Measurements from ENCODE around the gene RPA4. TPM values are rescaled to one million over a fixed set of nuclear protein-coding genes. Genes with fewer than 3 reads are reported as not detected.
"Not testable (repeated sequence)": the region's sequence is repeated elsewhere in the genome, so short reads cannot be mapped to it uniquely, and the experiment has no call there.

The RPA4 gene
- 0.49 TPM in 1 of 2 replicates, not detected in the other for total RNA-seq (2014; rRNA removed; shearing (Covaris generic); ENCODE audit: low replicate concordance)

GRCh38 chrX:96883608-96884007 is at the start of gene RPA4:
Gene RPA4, plus strand, starts transcription at chrX:96883908. Its CDS starts 403 bp downstream, at chrX:96884311.
- no peaks in the 10 kb centered on the region for H3K27me3 ChIP-seq
- no peak within 1 kb of the TSS for H3K4me3 ChIP-seq
- DNase-seq = no peak
- H3K9me3 ChIP-seq = no peaks in the 10 kb centered on the region
- H3K36me3 ChIP-seq = no peaks in the 10 kb centered on the region

- Histone ChIP-seq H3K9me3 (no peaks in the 10 kb centered on the region), H3K4me3 (no peak overlapping the region), H3K36me3 (no peaks in the 10 kb centered on the region), H3K27me3 (no peaks in the 10 kb centered on the region)
- no peak for DNase-seq
Measured at GRCh38 chrX:96834137-96834536, 49.6 kb upstream of the RPA4 start.

- DNase-seq = no peak
- H3K4me3 ChIP-seq = no peak overlapping the region
- no peaks in the 10 kb centered on the region for H3K9me3 ChIP-seq
- H3K27me3 ChIP-seq = no peaks in the 10 kb centered on the region
- H3K36me3 ChIP-seq = no peaks in the 10 kb centered on the region
Measured at GRCh38 chrX:96835660-96836289, 47.9 kb upstream of the RPA4 start.

- Histone ChIP-seq H3K9me3 (no peaks in the 10 kb centered on the region), H3K36me3 (no peaks in the 10 kb centered on the region), H3K27me3 (no peaks in the 10 kb centered on the region), H3K4me3 (no peak overlapping the region)
- no peak for DNase-seq
Measured at GRCh38 chrX:96837808-96838207, 45.9 kb upstream of the RPA4 start.

- H3K27me3 ChIP-seq = no peaks in the 10 kb centered on the region
- H3K4me3 ChIP-seq = no peak overlapping the region
- H3K9me3 ChIP-seq = no peaks in the 10 kb centered on the region
- no peaks in the 10 kb centered on the region for H3K36me3 ChIP-seq
- DNase-seq = no peak
Measured at GRCh38 chrX:96838537-96838936, 45.2 kb upstream of the RPA4 start.

GRCh38 chrX:96841325-96841724 is 42.4 kb upstream of the RPA4 start:
- no peak for DNase-seq
- Histone ChIP-seq H3K36me3 (no peaks in the 10 kb centered on the region), H3K27me3 (no peaks in the 10 kb centered on the region), H3K9me3 (no peaks in the 10 kb centered on the region), H3K4me3 (no peak overlapping the region)

- not testable (repeated sequence) for DNase-seq, H3K27me3 ChIP-seq, H3K4me3 ChIP-seq, H3K36me3 ChIP-seq, H3K9me3 ChIP-seq
Measured at GRCh38 chrX:96841866-96842265, 41.8 kb upstream of the RPA4 start.

- H3K9me3 ChIP-seq = no peaks in the 10 kb centered on the region
- no peak for DNase-seq
- no peak overlapping the region for H3K4me3 ChIP-seq
- no peaks in the 10 kb centered on the region for H3K36me3 ChIP-seq
- no peaks in the 10 kb centered on the region for H3K27me3 ChIP-seq
Measured at GRCh38 chrX:96843566-96843965, 40.1 kb upstream of the RPA4 start.

- no peak for DNase-seq
- H3K27me3 ChIP-seq = no peaks in the 10 kb centered on the region
- H3K9me3 ChIP-seq = no peaks in the 10 kb centered on the region
- H3K36me3 ChIP-seq = no peaks in the 10 kb centered on the region
- no peak overlapping the region for H3K4me3 ChIP-seq
Measured at GRCh38 chrX:96846841-96847240, 36.9 kb upstream of the RPA4 start.

- not testable (repeated sequence) for H3K4me3 ChIP-seq, H3K27me3 ChIP-seq, H3K9me3 ChIP-seq, H3K36me3 ChIP-seq, DNase-seq
Measured at GRCh38 chrX:96859422-96859821, 24.3 kb upstream of the RPA4 start.

- no peaks in the 10 kb centered on the region for H3K27me3 ChIP-seq
- H3K4me3 ChIP-seq = no peak overlapping the region
- no peaks in the 10 kb centered on the region for H3K36me3 ChIP-seq
Measured at GRCh38 chrX:96861218-96861617, 22.5 kb upstream of the RPA4 start.

GRCh38 chrX:96861661-96862060 is 22.0 kb upstream of the RPA4 start:
- no peaks in the 10 kb centered on the region for H3K9me3 ChIP-seq
- H3K27me3 ChIP-seq = no peaks in the 10 kb centered on the region
- H3K4me3 ChIP-seq = no peak overlapping the region
- H3K36me3 ChIP-seq = no peaks in the 10 kb centered on the region
- DNase-seq = no peak

More at GRCh38 chrX:96861218-96861617, 22.5 kb upstream of the RPA4 start:
- H3K9me3 ChIP-seq = no peaks in the 10 kb centered on the region
- no peak for DNase-seq

- H3K36me3 ChIP-seq = no peaks in the 10 kb centered on the region
- DNase-seq = no peak
- H3K9me3 ChIP-seq = no peaks in the 10 kb centered on the region
- H3K4me3 ChIP-seq = no peak overlapping the region
- H3K27me3 ChIP-seq = no peaks in the 10 kb centered on the region
Measured at GRCh38 chrX:96884027-96884426, 319 bp downstream of the RPA4 start.

- H3K9me3 ChIP-seq = no peaks in the 10 kb centered on the region
- H3K36me3 ChIP-seq = no peaks in the 10 kb centered on the region
- no peaks in the 10 kb centered on the region for H3K27me3 ChIP-seq
- no peak overlapping the region for H3K4me3 ChIP-seq
- DNase-seq = no peak
Measured at GRCh38 chrX:96889726-96890125, 6.0 kb downstream of the RPA4 start.

- DNase-seq = no peak
- H3K9me3 ChIP-seq = no peaks in the 10 kb centered on the region
Measured at GRCh38 chrX:96906741-96907140, 23.0 kb downstream of the RPA4 start.

GRCh38 chrX:96907516-96908272 is 24.0 kb downstream of the RPA4 start:
- H3K36me3 ChIP-seq = no peaks in the 10 kb centered on the region
- H3K9me3 ChIP-seq = no peaks in the 10 kb centered on the region
- no peaks in the 10 kb centered on the region for H3K27me3 ChIP-seq
- no peak overlapping the region for H3K4me3 ChIP-seq
- DNase-seq = no peak

More at GRCh38 chrX:96906741-96907140, 23.0 kb downstream of the RPA4 start:
- H3K4me3 ChIP-seq = no peak overlapping the region
- H3K36me3 ChIP-seq = no peaks in the 10 kb centered on the region
- no peaks in the 10 kb centered on the region for H3K27me3 ChIP-seq

GRCh38 chrX:96909291-96909690 is 25.6 kb downstream of the RPA4 start:
- Histone ChIP-seq H3K27me3 (no peaks in the 10 kb centered on the region), H3K36me3 (no peaks in the 10 kb centered on the region), H3K4me3 (no peak overlapping the region), H3K9me3 (no peaks in the 10 kb centered on the region)
- no peak for DNase-seq

- no peak overlapping the region for H3K4me3 ChIP-seq
- no peaks in the 10 kb centered on the region for H3K36me3 ChIP-seq
- H3K9me3 ChIP-seq = no peaks in the 10 kb centered on the region
- DNase-seq = no peak
- H3K27me3 ChIP-seq = no peaks in the 10 kb centered on the region
Measured at GRCh38 chrX:96918864-96919263, 35.2 kb downstream of the RPA4 start.

Data from MG63 (cell line).